PC-3 (cell line): ENCODE results near the gene F2RL3. TPM values are rescaled to one million over a fixed set of nuclear protein-coding genes. Genes with fewer than 3 reads are reported as not detected.

ENCODE experiments used
- ATAC-seq: fragments of 200-7000 bp; cut with Tn5 transposase; 2 replicates; pipeline ENCODE4 v1.9.1; 2020; ENCODE audit warnings: mild to moderate bottlenecking, moderate library complexity
- BruUV-seq: library from RNA; stranded (reverse); fragments of 400-500 nt; replicated peaks from 2 replicates; lab custom pipeline; 2021; lab: Mats Ljungman, UMichigan
- CTCF ChIA-PET: fragments of 300-600 bp; sonication (Branson Sonifier 250); formaldehyde crosslinking; loops from one replicate; lab custom pipeline; 2022; ENCODE audit warnings: antibody characterized with exemption; lab: Charles Lee
- POLR2A ChIA-PET: fragments of 300-600 bp; sonication (Branson Sonifier 250); formaldehyde crosslinking; loops from one replicate; lab custom pipeline; 2022; ENCODE audit warnings: antibody characterized with exemption; ENCODE audit not compliant: unreplicated experiment; lab: Charles Lee
- DNase-seq: peaks from one replicate; pipeline ENCODE4 v3.0.0-alpha.2; 2015
- H2AFZ ChIP-seq: fragments of 300-600 bp; sonication (generic); 2 replicates; pipeline ENCODE4 v1.6.0; 2016; ENCODE audit warnings: antibody characterized with exemption, low read length
- H3F3A ChIP-seq: fragments of 300-600 bp; sonication (generic); one replicate; pipeline ENCODE4 v1.6.0; 2017; ENCODE audit warnings: antibody characterized with exemption, low read length, control low read depth, mild to moderate bottlenecking; ENCODE audit not compliant: unreplicated experiment
- H3K27ac ChIP-seq: fragments of 300-600 bp; sonication (generic); 2 replicates; pipeline ENCODE4 v1.5.1; 2016; ENCODE audit warnings: mild to moderate bottlenecking, low read length
- H3K27me3 ChIP-seq: fragments of 300-600 bp; sonication (generic); 2 replicates; pipeline ENCODE4 v1.6.1; 2016; ENCODE audit warnings: low read length, mixed read lengths
- H3K36me3 ChIP-seq: fragments of 300-600 bp; sonication (generic); 2 replicates; pipeline ENCODE4 v1.6.1; 2016; ENCODE audit warnings: low read depth, mixed run types, low read length, mixed read lengths
- H3K4me1 ChIP-seq: fragments of 300-600 bp; sonication (generic); 2 replicates; pipeline ENCODE4 v1.5.1; 2016; ENCODE audit warnings: low read length; ENCODE audit not compliant: insufficient read depth
- H3K4me2 ChIP-seq: fragments of 300-600 bp; sonication (generic); 2 replicates; pipeline ENCODE4 v1.6.0; 2016; ENCODE audit warnings: low read length
- H3K4me3 ChIP-seq: fragments of 300-600 bp; sonication (generic); 2 replicates; pipeline ENCODE4 v1.5.1; 2016; ENCODE audit warnings: mild to moderate bottlenecking, low read length, mixed read lengths
- H3K79me2 ChIP-seq: fragments of 300-600 bp; sonication (generic); 2 replicates; pipeline ENCODE4 v1.6.1; 2017; ENCODE audit warnings: low read length, mixed read lengths
- H3K9ac ChIP-seq: fragments of 300-600 bp; sonication (generic); 2 replicates; pipeline ENCODE4 v1.6.0; 2016; ENCODE audit warnings: mild to moderate bottlenecking, low read length
- H3K9me2 ChIP-seq: fragments of 300-600 bp; sonication (generic); replicated peaks from 2 replicates; pipeline ENCODE4 v1.6.1; 2016; ENCODE audit warnings: mixed run types, low read length, mixed read lengths
- H3K9me3 ChIP-seq: fragments of 300-600 bp; sonication (generic); 2 replicates; pipeline ENCODE4 v1.6.1; 2016; ENCODE audit warnings: low read length, mixed read lengths
- H4K20me1 ChIP-seq: fragments of 300-600 bp; sonication (generic); 2 replicates; pipeline ENCODE4 v1.6.1; 2016; ENCODE audit warnings: low read length, mixed read lengths
- EZH2 ChIP-seq: fragments of 300-600 bp; sonication (generic); IDR thresholded peaks from one replicate; pipeline ENCODE4 v1.6.1; 2017; ENCODE audit warnings: antibody characterized with exemption, mild to moderate bottlenecking, low read length; ENCODE audit not compliant: unreplicated experiment
- EZH2phosphoT487 ChIP-seq: fragments of 300-600 bp; sonication (generic); IDR thresholded peaks from 2 replicates; pipeline ENCODE4 v1.6.1; 2018; ENCODE audit warnings: mild to moderate bottlenecking, antibody characterized with exemption, low read length, borderline replicate concordance
- intact Hi-C: fragments of 100-400 bp; cut with micrococcal nuclease; formaldehyde crosslinking; loops from 2 replicates; pipeline ENCODE4 v1.9.0; 2023
- total RNA-seq: library from RNA; depleted of rRNA; stranded (reverse); fragments of >200 nt; gene quantifications from 2 replicates; pipeline ENCODE4 v1.2.3, GENCODE V29; 2014
- TF ChIP-seq, protein P1 (sequence below): fragments of 300-600 bp; sonication (generic); conservative IDR thresholded peaks from 2 replicates; pipeline ENCODE4 v1.5.1; 2017; ENCODE audit warnings: antibody characterized with exemption, low read depth, mild to moderate bottlenecking, low read length

Gene F2RL3
- total RNA-seq, 1 experiment from 2014 or later = 0.07 TPM

GRCh38 chr19:16861834-16862233 lies 27.0 kb upstream of the F2RL3 start:
- ChIA-PET POLR2A (no interaction called here), CTCF (no interaction called here)
- H3K4me3 ChIP-seq = no peak overlapping the region
- no TSS peak for BruUV-seq
- intact Hi-C loops = no loop called here
- no peaks in the 10 kb centered on the region for H3F3A ChIP-seq
- H3K27me3 ChIP-seq = no peaks in the 10 kb centered on the region
- H3K36me3 ChIP-seq = peaks cover 20% of the 10 kb centered on the region
- no peak for TF ChIP-seq EZH2phosphoT487
- TF ChIP-seq, protein P1, sequence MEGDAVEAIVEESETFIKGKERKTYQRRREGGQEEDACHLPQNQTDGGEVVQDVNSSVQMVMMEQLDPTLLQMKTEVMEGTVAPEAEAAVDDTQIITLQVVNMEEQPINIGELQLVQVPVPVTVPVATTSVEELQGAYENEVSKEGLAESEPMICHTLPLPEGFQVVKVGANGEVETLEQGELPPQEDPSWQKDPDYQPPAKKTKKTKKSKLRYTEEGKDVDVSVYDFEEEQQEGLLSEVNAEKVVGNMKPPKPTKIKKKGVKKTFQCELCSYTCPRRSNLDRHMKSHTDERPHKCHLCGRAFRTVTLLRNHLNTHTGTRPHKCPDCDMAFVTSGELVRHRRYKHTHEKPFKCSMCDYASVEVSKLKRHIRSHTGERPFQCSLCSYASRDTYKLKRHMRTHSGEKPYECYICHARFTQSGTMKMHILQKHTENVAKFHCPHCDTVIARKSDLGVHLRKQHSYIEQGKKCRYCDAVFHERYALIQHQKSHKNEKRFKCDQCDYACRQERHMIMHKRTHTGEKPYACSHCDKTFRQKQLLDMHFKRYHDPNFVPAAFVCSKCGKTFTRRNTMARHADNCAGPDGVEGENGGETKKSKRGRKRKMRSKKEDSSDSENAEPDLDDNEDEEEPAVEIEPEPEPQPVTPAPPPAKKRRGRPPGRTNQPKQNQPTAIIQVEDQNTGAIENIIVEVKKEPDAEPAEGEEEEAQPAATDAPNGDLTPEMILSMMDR = no peak
- no peak for TF ChIP-seq EZH2
- H3K4me2 ChIP-seq = no peak overlapping the region
- DNase-seq (no peak), ATAC-seq (no peak)
- no peaks in the 10 kb centered on the region for H3K9me3 ChIP-seq
- H3K9me2 ChIP-seq = no peaks in the 10 kb centered on the region
- no peaks in the 10 kb centered on the region for H4K20me1 ChIP-seq
- H2AFZ ChIP-seq = no peak overlapping the region
- no peak overlapping the region for H3K27ac ChIP-seq
- H3K4me1 ChIP-seq = no peaks in the 10 kb centered on the region
- H3K79me2 ChIP-seq = no peaks in the 10 kb centered on the region
- H3K9ac ChIP-seq = no peak overlapping the region

DNA sequence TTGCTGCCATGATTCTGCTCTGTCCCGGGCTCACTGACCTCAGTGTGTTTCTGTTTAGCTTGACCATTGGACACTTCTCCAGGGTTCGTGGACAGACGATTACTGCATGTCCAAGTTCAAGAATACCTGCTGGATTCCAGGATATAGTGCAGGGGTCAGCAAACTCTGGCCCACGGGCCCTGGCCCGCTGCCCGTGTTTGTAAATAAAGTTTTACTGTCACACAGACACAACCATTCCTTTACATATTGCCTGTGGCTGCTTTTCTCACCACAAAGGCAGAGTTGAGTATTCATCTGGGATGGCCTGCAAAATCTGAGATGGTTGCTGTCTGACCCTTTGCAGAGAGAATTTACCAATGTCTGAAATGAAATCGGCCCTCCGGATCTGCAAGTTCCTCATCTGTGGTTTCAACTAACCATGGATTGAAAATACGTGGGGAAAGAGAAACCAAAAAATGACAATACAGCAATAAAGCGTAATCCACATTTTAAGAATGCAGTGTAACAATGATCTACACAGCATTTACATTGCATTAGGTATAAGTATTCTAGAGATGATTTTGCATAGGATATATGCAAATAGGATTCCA lies 25.9 kb upstream of the F2RL3 start:
- ChIA-PET POLR2A (no interaction called here), CTCF (no interaction called here)
- ATAC-seq = no peak
- Histone ChIP-seq H2AFZ (no peak overlapping the region), H3K9me3 (no peaks in the 10 kb centered on the region), H3K4me2 (no peak overlapping the region), H3K4me1 (no peaks in the 10 kb centered on the region), H3K9ac (no peak overlapping the region), H3F3A (no peaks in the 10 kb centered on the region), H3K27ac (no peak overlapping the region), H3K36me3 (peaks cover 20% of the 10 kb centered on the region; the same call in 1 of the 2 replicates), H3K79me2 (no peaks in the 10 kb centered on the region), H3K9me2 (no peaks in the 10 kb centered on the region), H3K27me3 (no peaks in the 10 kb centered on the region), H4K20me1 (no peaks in the 10 kb centered on the region), H3K4me3 (no peak overlapping the region)
- BruUV-seq = TSS peak; percentile 45
- no peak for TF ChIP-seq EZH2phosphoT487
- TF ChIP-seq, protein P1 = no peak
- TF ChIP-seq EZH2 = no peak
- DNase-seq = no peak
- intact Hi-C loops = no loop called here

- POLR2A ChIA-PET = no interaction called here
- ATAC-seq = 0 out of 2 replicates have a peak, but pooled peaks have one; percentile 33
- H3K4me2 ChIP-seq = no peak overlapping the region
- no peaks in the 10 kb centered on the region for H4K20me1 ChIP-seq
- no peaks in the 10 kb centered on the region for H3F3A ChIP-seq
- no peaks in the 10 kb centered on the region for H3K27me3 ChIP-seq
- TF ChIP-seq, protein P1 = no peak
- TF ChIP-seq EZH2 = no peak
- no peak for TF ChIP-seq EZH2phosphoT487
- no peaks in the 10 kb centered on the region for H3K79me2 ChIP-seq
- H2AFZ ChIP-seq = no peak overlapping the region
- H3K9ac ChIP-seq = no peak overlapping the region
- no peak for DNase-seq
- BruUV-seq = no TSS peak
- no peaks in the 10 kb centered on the region for H3K9me3 ChIP-seq
- intact Hi-C loops = no loop called here
- no peak overlapping the region for H3K4me3 ChIP-seq
- peaks cover 33% of the 10 kb centered on the region for H3K36me3 ChIP-seq
- CTCF ChIA-PET = no interaction called here
- no peaks in the 10 kb centered on the region for H3K9me2 ChIP-seq
- no peaks in the 10 kb centered on the region for H3K4me1 ChIP-seq
- H3K27ac ChIP-seq = no peak overlapping the region
These were observed 21.6 kb upstream of the F2RL3 start for GRCh38 chr19:16867211-16867610.
